Breast epithelium (tissue), 3 donors: ENCODE data around the gene UCK2.

Experiments used
- CTCF ChIP-seq, 3 donors: fragments of 450-650 bp; IDR thresholded peaks; one replicate each; pipeline ENCODE4 v1.5.1; 2016 to 2017; ENCODE audit warnings: antibody characterized with exemption in 3 of 3, mild to moderate bottlenecking in 3 of 3, moderate library complexity in 3 of 3
- POLR2A ChIP-seq: fragments of 450-650 bp; IDR thresholded peaks from one replicate; pipeline ENCODE4 v1.6.1; 2016; ENCODE audit warnings: antibody characterized with exemption, mild to moderate bottlenecking, moderate library complexity

- peak; percentile 88 to 95 (median 90) for TF ChIP-seq CTCF (IDR thresholded peaks at IDR 0.05)
- TF ChIP-seq POLR2A, result no peak
Measured at GRCh38 chr1:165914136-165914798, 86.9 kb downstream of the UCK2 start.
